ENCODE data around the gene NECTIN1.

- no peak for TF ChIP-seq POLR2A (IDR thresholded peaks at IDR 0.05)
- TF ChIP-seq, protein P1, sequence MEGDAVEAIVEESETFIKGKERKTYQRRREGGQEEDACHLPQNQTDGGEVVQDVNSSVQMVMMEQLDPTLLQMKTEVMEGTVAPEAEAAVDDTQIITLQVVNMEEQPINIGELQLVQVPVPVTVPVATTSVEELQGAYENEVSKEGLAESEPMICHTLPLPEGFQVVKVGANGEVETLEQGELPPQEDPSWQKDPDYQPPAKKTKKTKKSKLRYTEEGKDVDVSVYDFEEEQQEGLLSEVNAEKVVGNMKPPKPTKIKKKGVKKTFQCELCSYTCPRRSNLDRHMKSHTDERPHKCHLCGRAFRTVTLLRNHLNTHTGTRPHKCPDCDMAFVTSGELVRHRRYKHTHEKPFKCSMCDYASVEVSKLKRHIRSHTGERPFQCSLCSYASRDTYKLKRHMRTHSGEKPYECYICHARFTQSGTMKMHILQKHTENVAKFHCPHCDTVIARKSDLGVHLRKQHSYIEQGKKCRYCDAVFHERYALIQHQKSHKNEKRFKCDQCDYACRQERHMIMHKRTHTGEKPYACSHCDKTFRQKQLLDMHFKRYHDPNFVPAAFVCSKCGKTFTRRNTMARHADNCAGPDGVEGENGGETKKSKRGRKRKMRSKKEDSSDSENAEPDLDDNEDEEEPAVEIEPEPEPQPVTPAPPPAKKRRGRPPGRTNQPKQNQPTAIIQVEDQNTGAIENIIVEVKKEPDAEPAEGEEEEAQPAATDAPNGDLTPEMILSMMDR (IDR thresholded peaks at IDR 0.05) = no peak
Observed at GRCh38 chr11:119712006-119712405, 17.0 kb downstream of the NECTIN1 start.

Measured in right lobe of liver (tissue), 4 donors.